GM18511 (cell line): ENCODE results near the gene PFN4.
A peak's percentile ranks its signal among the peaks of the same experiment; 100 is the strongest.

ENCODE experiments used
- ATAC-seq: cut with Tn5 transposase; IDR thresholded peaks from one replicate; pipeline ENCODE4 v1.9.1; 2021; ENCODE audit warnings: mild to moderate bottlenecking, moderate library complexity; ENCODE audit not compliant: unreplicated experiment

Gene PFN4

DNA sequence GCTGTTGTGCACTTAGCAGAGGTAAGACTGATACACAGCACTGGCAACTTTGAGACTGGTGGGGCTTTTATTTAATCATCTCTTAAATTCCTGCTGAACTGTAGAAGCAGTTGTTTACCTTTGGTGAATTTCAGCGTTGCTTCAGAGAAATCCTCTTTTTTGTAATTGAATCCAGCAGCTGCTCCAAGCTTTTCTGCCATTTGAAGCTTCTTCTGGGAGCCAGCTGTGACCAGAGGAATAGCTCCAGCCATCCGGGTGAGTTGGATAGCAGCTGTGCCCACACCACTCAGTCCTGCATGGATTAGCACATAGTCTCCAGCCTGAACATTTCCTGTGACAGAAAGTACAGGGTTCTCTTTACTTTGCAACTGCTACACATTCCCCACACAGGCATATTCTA, 42.4 kb downstream of the PFN4 start:
- no peak for ATAC-seq

DNA sequence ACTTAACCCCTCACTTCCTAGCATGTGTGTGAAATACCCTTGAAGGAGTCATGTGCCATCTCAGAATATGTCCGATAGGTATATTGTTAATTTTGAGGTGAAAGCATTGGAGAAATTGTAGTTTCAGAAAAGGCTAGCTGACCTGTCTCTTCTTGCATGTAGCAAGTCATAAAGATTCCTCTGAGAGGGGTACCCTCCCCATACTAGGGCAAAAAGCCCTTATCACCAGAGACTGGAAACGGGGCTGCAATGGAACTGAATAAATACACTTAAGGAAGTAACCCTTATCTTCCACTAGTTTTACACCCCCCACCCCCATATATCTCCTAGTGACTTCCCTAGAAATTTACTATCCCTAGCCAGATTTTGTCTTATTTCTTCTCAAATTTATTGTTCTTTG, 45.3 kb downstream of the PFN4 start:
- no peak for ATAC-seq

DNA sequence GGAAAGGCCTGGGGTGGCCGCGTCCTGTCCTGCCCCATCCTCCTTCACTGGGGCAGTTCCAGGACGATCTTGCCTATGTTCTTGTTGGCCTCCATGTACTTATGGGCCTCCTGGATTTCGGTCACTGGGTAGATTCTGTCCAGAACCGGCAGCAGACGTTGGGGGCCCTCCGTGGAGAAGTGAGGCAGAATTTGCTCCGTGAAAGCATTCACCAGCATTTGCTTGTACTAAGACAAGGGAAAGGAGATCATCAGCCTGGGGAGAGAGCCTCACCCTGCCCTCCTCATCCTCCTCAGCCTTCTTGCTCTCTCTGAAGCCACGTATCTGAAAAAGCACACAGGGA, 45.6 kb downstream of the PFN4 start:
- ATAC-seq: no peak

DNA sequence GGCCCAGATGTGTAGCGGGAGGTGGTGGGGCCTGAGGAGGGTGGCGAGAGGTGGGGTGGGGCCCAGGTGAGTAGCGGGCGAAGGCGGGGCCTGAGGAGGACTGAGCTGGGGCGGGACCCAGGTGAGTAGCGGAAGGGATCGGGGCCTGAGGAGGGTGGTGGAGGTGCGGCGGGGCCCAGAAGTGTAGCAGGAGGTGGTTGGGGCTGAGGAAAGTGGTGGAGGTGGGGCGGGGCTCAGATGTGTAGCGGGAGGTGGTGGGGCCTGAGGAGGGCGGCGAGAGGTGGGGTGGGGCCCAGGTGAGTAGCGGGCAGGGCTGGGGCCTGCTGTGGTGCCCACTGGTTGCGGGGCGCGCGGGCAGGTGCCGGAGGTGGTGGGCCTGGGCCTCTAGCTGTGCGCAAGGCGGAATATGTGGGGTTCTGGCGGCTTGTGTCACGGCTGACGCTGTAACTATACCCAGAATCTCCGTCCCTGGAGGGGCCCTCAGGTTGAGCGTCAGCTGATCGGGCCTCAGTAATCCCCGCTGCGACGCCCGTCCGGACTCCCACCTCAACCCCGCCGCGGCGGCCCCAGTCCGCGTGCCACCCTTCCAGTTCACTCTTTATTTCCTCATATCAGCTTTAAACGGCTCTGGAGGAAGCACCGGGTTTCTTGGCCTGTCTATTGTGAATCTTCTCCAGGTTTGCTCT, 46.1 kb downstream of the PFN4 start:
- peak; percentile 17 for ATAC-seq

DNA sequence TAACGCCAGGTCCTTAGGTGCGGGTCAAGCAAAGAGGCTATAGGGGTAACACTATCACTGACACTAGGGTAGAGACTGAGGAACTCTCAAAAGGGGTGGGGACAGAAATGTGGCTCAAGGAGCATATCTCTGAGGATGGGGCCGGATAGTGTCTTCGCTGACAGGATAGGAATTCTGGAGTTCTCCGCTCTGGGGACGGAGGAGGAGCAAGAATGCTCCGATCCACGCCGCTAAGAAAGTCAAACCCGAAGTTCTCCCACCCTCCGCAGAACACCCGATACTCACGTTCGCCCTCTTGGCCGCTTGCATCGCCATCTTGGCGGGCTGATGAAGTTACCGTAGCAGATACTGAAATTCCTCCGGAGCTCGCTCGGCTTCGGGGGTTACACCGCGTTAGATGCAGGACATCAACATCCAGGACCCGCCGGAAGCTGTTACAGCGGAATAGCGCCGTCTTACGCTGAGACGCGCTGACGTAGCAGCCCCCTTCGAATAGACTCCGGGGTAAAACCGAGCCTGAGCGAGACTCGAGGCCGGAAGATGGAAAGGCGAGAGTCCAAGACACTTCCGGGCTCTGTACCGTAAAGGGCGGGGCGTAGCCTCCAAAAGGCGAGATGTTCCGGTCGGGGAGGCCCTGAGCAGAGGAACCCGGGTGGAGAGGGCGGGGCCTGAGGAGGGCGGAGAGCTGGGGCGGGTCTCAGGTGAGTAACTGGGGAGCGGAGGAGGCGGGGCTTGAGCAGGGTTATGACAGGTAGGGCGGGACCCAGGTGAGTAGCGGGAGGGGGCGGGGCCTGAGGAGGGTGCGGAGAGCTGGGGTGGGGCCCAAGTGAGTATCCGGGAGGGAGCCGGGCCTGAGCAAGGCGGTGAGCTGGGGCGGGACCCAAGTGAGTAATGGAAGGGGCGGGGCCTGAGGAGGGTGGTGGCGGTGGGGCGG, 47.0 kb downstream of the PFN4 start, which contains the start of gene SF3B6:
TSS of gene SF3B6 (minus strand) at position 412 of the 934 bp plus-strand sequence. CDS start at position 315, 97 bp downstream.
- ATAC-seq: peak; percentile 95

DNA sequence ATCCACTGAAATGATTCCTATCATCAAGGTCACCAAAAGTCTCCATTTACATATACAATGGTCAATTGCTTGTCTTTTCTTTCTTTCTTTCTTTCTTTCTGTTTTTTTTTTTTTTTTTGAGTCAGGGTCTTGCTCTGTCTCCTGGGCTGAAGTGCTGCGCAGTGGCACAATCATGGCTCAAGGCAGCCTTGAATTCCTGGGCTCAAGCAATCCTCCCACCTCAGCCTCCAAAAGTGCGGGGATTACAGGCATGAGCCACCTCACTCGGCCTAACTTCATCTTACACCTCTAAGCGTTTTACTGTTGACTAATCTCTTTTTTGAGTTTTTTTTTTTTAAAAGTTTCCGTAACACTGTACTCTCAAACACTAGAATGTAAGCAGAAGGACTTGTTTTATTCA, 47.9 kb downstream of the PFN4 start:
- no peak for ATAC-seq

DNA sequence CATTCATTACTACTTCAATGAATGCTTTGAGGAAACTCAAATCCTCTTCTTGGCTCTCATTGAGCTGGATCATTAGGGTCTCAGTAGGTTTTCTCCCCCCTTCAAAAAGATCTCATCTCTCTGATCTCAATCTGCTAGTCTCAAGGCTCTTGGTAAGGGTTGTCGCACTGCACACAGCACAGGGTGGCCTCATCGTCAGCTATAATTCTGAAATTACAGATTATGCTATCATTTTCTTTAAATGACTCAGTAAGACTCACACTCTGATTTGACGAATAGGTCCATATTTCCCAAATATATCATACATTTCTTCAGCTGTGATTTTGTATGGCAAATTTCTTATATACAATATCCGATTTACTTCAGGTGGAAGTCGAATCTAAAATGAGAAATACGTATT, 49.3 kb downstream of the PFN4 start:
- no peak for ATAC-seq

DNA sequence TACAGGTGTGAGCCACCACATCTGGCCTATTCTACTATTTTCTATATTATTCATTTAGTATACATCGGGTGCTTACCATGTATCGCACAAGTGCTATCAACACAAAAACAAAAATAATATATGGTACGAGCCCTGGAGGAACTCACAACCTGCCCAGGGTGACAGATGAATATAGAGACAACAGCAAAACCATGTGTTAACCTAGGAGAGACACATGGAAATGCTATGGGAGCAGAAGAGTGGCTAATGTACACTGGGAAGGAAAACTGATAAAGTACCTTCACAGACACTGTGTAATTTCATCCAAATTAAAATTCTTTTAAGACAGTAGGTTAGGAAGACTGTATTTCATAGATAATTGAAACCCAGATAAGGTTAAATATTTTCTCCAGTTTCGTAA, 50.9 kb downstream of the PFN4 start:
- ATAC-seq: no peak

DNA sequence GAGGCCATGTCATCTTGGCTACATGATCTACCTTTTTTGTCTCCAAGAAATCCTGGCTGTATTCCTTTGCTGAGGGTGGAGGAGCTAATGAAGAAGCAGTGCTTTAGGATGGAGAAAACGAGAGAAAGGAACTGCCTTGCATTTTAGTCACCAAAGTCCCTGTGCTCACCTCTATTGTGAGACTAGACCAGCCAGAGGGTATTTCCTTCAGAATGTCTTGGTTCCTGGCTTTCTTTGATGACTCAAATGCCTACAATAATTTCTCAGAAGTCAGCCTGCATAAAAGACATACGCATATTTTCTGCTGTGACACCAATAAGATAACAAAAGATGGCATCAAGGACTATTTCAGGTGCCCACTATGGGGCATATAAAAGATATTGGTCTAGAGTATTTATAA, 57.8 kb downstream of the PFN4 start:
- ATAC-seq: no peak
